HFFc6 (cell line): ENCODE results near the gene TMEM51. TPM values are rescaled to one million over a fixed set of nuclear protein-coding genes. Genes with fewer than 3 reads are reported as not detected.

ENCODE experiments used
- DNase-seq: peaks from one replicate; pipeline ENCODE4 v3.0.0-alpha.2; 2018
- H3K27ac Mint-ChIP-seq: 2 replicates; pipeline ENCODE4 v1.8.0; 2020; ENCODE audit warnings: mild to moderate bottlenecking, mixed read lengths
- H3K27me3 Mint-ChIP-seq: 2 replicates; pipeline ENCODE4 v1.8.0; 2021; ENCODE audit warnings: mild to moderate bottlenecking, moderate library complexity, mixed read lengths; ENCODE audit not compliant: insufficient read depth
- H3K36me3 Mint-ChIP-seq: 2 replicates; pipeline ENCODE4 v1.8.0; 2021; ENCODE audit warnings: low read depth, mixed read lengths
- H3K4me1 Mint-ChIP-seq: 2 replicates; pipeline ENCODE4 v1.8.0; 2020; ENCODE audit warnings: low read depth, mixed read lengths
- H3K4me3 Mint-ChIP-seq: 2 replicates; pipeline ENCODE4 v1.8.0; 2020; ENCODE audit warnings: mild to moderate bottlenecking, moderate library complexity, mixed read lengths
- H3K9me3 Mint-ChIP-seq: 2 replicates; pipeline ENCODE4 v1.8.0; 2020; ENCODE audit warnings: mild to moderate bottlenecking, mixed read lengths
- CTCF ChIP-seq: fragments of 200-600 bp; sonication (generic); IDR thresholded peaks from 2 replicates; pipeline ENCODE4 v1.5.0; 2021; ENCODE audit warnings: antibody characterized with exemption, mild to moderate bottlenecking
- total RNA-seq, 6 experiments: library from RNA; stranded (reverse); fragmentation: NEBNext Ultra II Directional; extraction: Animal tissue kit (Norgen Biotek cat#: 25700); gene quantifications; 2 replicates in 1 of 6; 3 replicates in 5 of 6; pipeline ENCODE4 v1.2.3, GENCODE V29; 2021

The TMEM51 gene
- total RNA-seq, 6 experiments from 2014 or later = 4.8 to 6.8 (median 6.6) TPM

GRCh38 chr1:15196069-15196468, 42.5 kb downstream of the TMEM51 start:
- Mint-ChIP-seq H3K36me3 (no peaks in the 10 kb centered on the region), H3K27ac (no peak overlapping the region), H3K9me3 (no peaks in the 10 kb centered on the region), H3K4me3 (no peak overlapping the region), H3K27me3 (no peaks in the 10 kb centered on the region; the same call in none of the 2 replicates), H3K4me1 (peaks cover 17% of the 10 kb centered on the region)
- TF ChIP-seq CTCF = no peak
- no peak for DNase-seq

DNA sequence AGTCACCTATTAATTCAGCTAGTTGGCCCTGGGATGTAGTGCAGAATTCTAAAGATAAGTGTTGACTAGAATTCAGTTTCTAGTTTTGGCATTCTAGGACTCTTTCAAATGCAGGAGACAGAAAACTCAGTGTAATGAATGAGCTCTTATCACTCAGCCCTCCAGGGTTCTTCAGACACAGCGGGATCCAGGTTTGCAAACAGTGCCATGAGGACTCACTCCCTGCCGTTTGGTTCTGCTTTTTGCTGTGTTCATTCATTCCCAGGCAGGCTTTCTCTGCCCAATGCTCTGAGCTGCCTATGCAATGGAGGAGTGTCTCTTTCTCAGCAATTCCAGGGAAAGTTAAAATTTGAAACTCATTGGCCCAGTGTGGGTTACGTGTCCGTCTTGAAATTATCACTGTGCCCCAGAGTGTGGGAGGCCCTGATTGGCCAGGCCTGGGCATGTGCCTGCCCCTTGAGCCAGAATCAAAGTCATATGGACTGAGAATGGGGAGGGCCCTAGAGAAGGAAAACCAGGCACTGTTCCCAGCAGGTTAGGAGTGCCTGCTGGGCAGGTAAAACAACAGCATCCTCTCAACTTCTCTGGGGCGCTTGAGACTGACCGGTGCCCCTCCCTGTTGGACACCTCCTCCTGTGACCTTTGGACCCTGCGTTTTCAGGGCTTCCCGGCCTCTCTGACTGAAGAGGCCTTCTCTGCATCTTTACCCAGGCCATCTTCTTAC, 43.4 kb downstream of the TMEM51 start:
- H3K27ac Mint-ChIP-seq = no peak overlapping the region
- no peak overlapping the region for H3K4me3 Mint-ChIP-seq
- H3K9me3 Mint-ChIP-seq = no peaks in the 10 kb centered on the region
- DNase-seq = no peak
- no peaks in the 10 kb centered on the region for H3K36me3 Mint-ChIP-seq
- no peaks in the 10 kb centered on the region; the same call in none of the 2 replicates for H3K27me3 Mint-ChIP-seq
- H3K4me1 Mint-ChIP-seq = peaks cover 24% of the 10 kb centered on the region
- no peak for TF ChIP-seq CTCF

DNA sequence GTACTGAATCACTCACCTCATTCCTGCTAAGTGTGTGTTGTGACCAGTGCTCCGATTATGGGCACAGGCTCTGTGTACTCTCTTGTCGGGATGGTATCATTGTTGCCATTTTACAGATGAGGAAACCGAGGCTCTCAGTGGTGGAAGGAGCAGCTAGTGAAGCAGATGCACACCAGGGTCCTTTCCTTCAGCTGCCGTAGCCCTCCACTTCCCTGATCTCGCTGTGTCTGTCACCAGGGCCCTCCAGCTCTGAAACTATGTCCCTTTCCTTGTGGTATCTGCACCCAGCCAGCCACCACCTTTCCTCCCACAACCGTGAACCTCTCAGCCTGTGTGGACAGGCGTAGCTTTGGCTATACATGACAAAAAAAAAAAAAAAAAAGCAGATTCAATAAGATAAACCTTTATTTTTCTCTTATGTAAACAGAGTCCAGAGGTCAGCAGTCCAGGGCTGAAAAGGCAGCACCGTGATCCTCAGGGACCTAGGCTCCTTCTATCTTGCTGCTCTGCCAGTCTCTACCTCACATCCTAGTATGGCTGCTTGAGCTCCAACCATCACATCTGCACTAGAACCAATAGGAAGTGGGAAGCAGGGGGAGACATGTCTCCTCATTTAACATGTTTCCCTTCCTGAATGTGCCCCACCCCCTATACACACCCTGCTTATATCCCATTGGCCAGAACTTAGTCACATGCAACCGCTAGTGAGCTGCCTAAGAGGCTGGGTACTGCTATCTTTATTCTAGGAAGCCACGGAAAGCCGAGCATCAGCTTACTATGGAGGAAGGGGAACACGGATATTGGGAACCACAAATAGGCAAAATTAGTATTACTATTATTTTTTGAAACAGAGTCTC, 44.3 kb downstream of the TMEM51 start:
- no peak for DNase-seq
- Mint-ChIP-seq H3K27ac (no peak overlapping the region), H3K27me3 (no peaks in the 10 kb centered on the region; the same call in none of the 2 replicates), H3K36me3 (no peaks in the 10 kb centered on the region), H3K9me3 (no peaks in the 10 kb centered on the region), H3K4me1 (peaks cover 24% of the 10 kb centered on the region), H3K4me3 (no peak overlapping the region)
- TF ChIP-seq CTCF = no peak

- Mint-ChIP-seq H3K9me3 (no peaks in the 10 kb centered on the region), H3K4me1 (peaks cover 24% of the 10 kb centered on the region), H3K4me3 (no peak overlapping the region), H3K27ac (no peak overlapping the region), H3K36me3 (no peaks in the 10 kb centered on the region), H3K27me3 (no peaks in the 10 kb centered on the region; the same call in none of the 2 replicates)
- no peak for DNase-seq
- TF ChIP-seq CTCF = no peak
These were observed 45.1 kb downstream of the TMEM51 start for GRCh38 chr1:15198684-15199083.

DNA sequence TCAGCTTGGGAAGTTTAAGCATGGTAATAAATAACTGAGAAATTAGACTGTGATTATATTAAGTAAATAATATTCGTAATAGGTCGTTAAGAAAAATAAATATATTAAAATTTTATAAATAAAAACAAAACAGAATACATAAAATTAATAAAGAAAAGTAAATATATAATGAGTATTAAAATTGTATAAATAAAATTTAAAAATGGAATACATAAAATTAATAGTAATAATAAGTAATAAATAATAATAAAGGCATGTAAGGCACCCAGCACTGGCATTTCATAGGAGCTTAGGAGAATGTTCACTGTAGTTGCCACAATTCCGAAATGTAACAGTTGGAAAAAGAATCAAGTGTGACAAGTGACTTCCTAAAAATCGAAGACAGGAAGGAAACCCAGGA, 47.7 kb downstream of the TMEM51 start:
- Mint-ChIP-seq H3K9me3 (no peaks in the 10 kb centered on the region), H3K36me3 (no peaks in the 10 kb centered on the region), H3K4me1 (peaks cover 24% of the 10 kb centered on the region), H3K27me3 (no peaks in the 10 kb centered on the region; the same call in none of the 2 replicates), H3K27ac (no peak overlapping the region; the same call in 1 of the 2 replicates), H3K4me3 (peak overlapping the region; percentile 81)
- no peak for TF ChIP-seq CTCF
- DNase-seq = no peak
